HEK293T (cell line): ENCODE data around the gene CADM2.

ENCODE experiments used
- CTCF ChIA-PET: fragments of 350-600 bp; formaldehyde crosslinking; extraction: SDS; loops from one replicate; lab custom pipeline; 2021; ENCODE audit warnings: antibody characterized with exemption, inconsistent platforms; lab: Yijun Ruan, JAX
- POLR2A ChIA-PET: fragments of 350-600 bp; formaldehyde crosslinking; extraction: SDS; loops from one replicate; lab custom pipeline; 2020; ENCODE audit warnings: antibody characterized with exemption, inconsistent platforms; lab: Yijun Ruan, JAX
- DNase-seq: peaks from one replicate; pipeline ENCODE4 v3.0.0; 2012; ENCODE audit warnings: mixed read lengths; ENCODE audit errors: extremely low spot score
- ARNT ChIP-seq: fragments of 450-650 bp; IDR thresholded peaks from 2 replicates; pipeline ENCODE4 v1.6.1; 2017; ENCODE audit warnings: mild to moderate bottlenecking
- BHLHE40 ChIP-seq: fragments of 450-650 bp; IDR thresholded peaks from 2 replicates; pipeline ENCODE4 v1.6.1; 2016; ENCODE audit warnings: mild to moderate bottlenecking, moderate library complexity, borderline replicate concordance
- CTBP1 ChIP-seq: fragments of 450-650 bp; IDR thresholded peaks from 2 replicates; pipeline ENCODE4 v1.6.1; 2016; ENCODE audit warnings: borderline replicate concordance
- ELF4 ChIP-seq: fragments of 450-650 bp; IDR thresholded peaks from 2 replicates; pipeline ENCODE4 v1.6.1; 2017; ENCODE audit warnings: antibody characterized with exemption
- FOXA1 ChIP-seq: fragments of 450-650 bp; IDR thresholded peaks from 2 replicates; pipeline ENCODE4 v1.6.1; 2016; ENCODE audit warnings: mild to moderate bottlenecking
- FOXK2 ChIP-seq: fragments of 450-650 bp; IDR thresholded peaks from 2 replicates; pipeline ENCODE4 v1.6.1; 2016; ENCODE audit warnings: mild to moderate bottlenecking
- FOXM1 ChIP-seq: fragments of 450-650 bp; IDR thresholded peaks from 2 replicates; pipeline ENCODE4 v1.6.1; 2017; ENCODE audit warnings: mild to moderate bottlenecking, borderline replicate concordance
- HDGF ChIP-seq: fragments of 450-650 bp; IDR thresholded peaks from 2 replicates; pipeline ENCODE4 v1.6.1; 2017; ENCODE audit warnings: antibody characterized with exemption, borderline replicate concordance
- L3MBTL2 ChIP-seq: fragments of 450-650 bp; conservative IDR thresholded peaks from 2 replicates; pipeline ENCODE4 v1.6.1; 2016; ENCODE audit warnings: mild to moderate bottlenecking
- LEF1 ChIP-seq: fragments of 450-650 bp; IDR thresholded peaks from 2 replicates; pipeline ENCODE4 v1.6.1; 2017; ENCODE audit warnings: mild to moderate bottlenecking, borderline replicate concordance
- NFRKB ChIP-seq: fragments of 450-650 bp; IDR thresholded peaks from 2 replicates; pipeline ENCODE4 v1.6.1; 2016; ENCODE audit warnings: mild to moderate bottlenecking, moderate library complexity
- SP1 ChIP-seq: fragments of 450-650 bp; IDR thresholded peaks from 2 replicates; pipeline ENCODE4 v1.6.1; 2017
- SUZ12 ChIP-seq: fragments of 450-650 bp; IDR thresholded peaks from 2 replicates; pipeline ENCODE4 v1.6.1; 2016; ENCODE audit warnings: mild to moderate bottlenecking
- TARDBP ChIP-seq: fragments of 450-650 bp; IDR thresholded peaks from 2 replicates; pipeline ENCODE4 v1.6.1; 2016
- ZNF384 ChIP-seq: fragments of 450-650 bp; IDR thresholded peaks from 2 replicates; pipeline ENCODE4 v1.6.1; 2016
- TF ChIP-seq, protein P1 (sequence below): fragments of 450-650 bp; IDR thresholded peaks from 2 replicates; pipeline ENCODE4 v1.6.1; 2016

CADM2 gene

DNA sequence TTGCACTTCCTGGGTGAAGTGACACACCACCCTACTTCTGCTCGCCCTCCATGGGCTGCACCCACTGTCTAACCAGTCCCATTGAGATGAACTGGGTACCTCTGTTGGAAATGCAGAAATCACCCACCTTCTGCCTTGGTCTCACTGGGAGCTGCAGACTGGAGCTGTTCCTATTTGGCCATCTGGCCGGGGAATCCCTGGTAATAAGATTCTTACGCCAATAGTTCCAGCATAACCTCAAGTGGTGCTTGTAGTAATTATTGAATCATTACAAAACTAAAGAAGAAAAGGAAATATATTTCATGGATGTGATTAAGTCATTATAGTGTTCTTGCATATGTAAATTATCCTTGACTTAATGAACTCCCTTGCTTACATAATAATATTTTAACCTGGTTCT, 841.9 kb downstream of the CADM2 start:
- POLR2A ChIA-PET: no interaction called here
- CTCF ChIA-PET: no interaction called here
- TF ChIP-seq HDGF (no peak), NFRKB (no peak), ELF4 (no peak), SP1 (no peak), LEF1 (no peak), CTBP1 (no peak), ARNT (no peak), BHLHE40 (no peak), TARDBP (no peak), FOXK2 (no peak), ZNF384 (no peak), FOXA1 (no peak), FOXM1 (no peak), SUZ12 (no peak), L3MBTL2 (no peak)
- TF ChIP-seq, protein P1, sequence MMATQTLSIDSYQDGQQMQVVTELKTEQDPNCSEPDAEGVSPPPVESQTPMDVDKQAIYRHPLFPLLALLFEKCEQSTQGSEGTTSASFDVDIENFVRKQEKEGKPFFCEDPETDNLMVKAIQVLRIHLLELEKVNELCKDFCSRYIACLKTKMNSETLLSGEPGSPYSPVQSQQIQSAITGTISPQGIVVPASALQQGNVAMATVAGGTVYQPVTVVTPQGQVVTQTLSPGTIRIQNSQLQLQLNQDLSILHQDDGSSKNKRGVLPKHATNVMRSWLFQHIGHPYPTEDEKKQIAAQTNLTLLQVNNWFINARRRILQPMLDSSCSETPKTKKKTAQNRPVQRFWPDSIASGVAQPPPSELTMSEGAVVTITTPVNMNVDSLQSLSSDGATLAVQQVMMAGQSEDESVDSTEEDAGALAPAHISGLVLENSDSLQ: no peak
- DNase-seq: no peak

DNA sequence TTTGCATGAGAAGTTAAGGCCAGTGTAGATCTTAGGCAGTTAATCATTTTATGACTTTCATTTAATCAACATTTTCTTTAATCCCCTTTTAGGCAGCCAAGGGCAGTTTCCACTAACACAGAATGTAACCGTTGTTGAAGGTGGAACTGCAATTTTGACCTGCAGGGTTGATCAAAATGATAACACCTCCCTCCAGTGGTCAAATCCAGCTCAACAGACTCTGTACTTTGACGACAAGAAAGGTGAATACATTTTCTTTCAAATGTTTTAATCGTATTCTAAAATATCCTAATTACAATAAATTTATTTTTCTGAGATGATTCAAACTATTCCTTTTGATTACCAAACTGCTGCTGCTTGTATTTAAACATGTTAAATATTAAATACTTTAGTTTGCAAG, 843.2 kb downstream of the CADM2 start:
- POLR2A ChIA-PET: no interaction called here
- peak; percentile 31 for DNase-seq

DNA sequence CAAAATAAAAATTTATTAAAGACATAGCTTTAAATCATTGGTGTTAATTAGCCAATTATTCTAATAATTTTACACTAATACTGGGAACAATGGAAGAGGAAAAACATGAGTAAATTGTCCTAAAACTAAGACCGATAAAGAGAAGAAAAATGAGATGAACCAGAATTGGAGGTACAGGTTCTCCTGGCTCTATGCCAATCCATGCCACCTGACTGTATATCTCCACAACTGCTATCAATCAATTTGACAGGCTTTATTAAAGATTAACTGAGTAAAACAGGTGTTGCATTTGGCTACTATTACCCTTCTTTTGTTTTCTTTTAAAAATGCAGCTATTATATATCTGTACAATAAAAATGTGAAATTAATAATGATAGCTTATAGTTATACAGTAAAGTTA, 850.0 kb downstream of the CADM2 start:
- CTCF ChIA-PET: interaction anchor here (0.7 kb wide), 1 partner anchor 35 kb away, joined by 3 read pairs; no protein-coding TSS in a partner anchor
- no peak for DNase-seq
- POLR2A ChIA-PET: no interaction called here
- no peak for TF ChIP-seq SP1
- TF ChIP-seq, protein P1: 0 out of 2 replicates have a peak, but pooled peaks have one; percentile 20

More for the DNA sequence above, 843.2 kb downstream of the CADM2 start:
- CTCF ChIA-PET: no interaction called here
- TF ChIP-seq BHLHE40: no peak
- no peak for TF ChIP-seq HDGF
- TF ChIP-seq SP1: no peak

DNA sequence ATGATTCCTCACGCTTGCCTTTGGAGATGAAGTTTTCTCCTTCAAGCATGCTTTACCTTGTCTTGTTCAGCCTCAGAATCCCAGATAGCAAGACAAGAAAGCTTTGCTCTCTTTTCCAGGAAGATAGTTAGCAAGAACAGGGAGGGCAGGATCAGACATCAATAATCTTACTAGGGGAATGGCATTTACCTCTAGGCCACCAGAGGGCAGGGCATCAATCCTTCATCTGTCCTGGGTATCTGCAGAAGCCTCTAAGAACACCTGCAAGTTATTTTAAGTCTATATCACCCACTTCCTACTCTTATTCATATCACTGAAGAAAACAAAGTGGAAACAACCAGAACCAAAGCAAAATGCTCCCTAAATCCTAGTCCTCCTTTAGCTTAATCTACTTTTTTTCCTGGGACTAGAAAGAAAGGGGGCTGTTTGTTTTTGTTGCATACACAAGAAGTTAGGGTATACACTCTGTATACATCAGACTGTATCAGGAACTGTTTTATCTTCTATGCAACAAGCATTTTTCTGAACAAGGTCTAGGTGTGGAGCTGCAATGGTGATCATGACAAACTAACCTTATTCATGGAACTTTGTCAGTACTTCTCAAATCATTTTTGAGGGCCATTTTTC, 862.5 kb downstream of the CADM2 start:
- TF ChIP-seq TARDBP (no peak), CTBP1 (no peak), ELF4 (no peak), NFRKB (no peak), BHLHE40 (no peak), FOXK2 (no peak), SUZ12 (no peak), FOXA1 (no peak)
- TF ChIP-seq, protein P1: no peak
- ChIA-PET CTCF (interaction anchor here (0.6 to 1.2 kb wide), 2 partner anchors 9 to 273 kb away, joined by 3 read pairs; no protein-coding TSS in a partner anchor), POLR2A (no interaction called here)
- peak; percentile 49 for DNase-seq

DNA sequence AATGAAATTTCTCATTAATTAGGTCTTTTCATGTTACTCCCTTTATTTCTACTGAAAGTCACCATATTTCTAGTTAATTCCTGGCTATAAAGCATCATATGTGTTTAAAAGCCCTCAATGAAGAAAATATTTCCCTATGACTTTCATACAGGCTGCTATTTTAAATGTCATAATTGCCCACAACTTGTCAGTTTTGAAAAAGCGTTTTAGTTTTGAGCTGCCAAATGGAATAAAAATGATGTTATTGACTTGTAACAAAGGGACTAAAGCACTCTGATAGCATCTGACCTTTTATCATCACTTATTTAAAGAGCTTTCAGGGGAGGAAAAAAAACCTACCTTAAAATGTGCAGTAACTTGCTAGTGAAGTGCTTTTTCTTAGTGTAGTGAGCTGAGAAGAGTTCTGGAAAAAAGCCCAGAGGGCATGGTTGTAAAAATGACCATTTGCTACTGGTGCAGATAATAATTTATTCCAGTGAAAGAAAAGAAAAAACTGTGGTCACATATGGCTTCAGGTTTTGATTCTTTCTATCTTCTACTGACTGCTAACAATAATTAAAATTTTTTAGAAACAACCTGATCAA, 877.2 kb downstream of the CADM2 start:
- TF ChIP-seq FOXM1 (no peak), BHLHE40 (no peak), SUZ12 (no peak), SP1 (no peak), L3MBTL2 (no peak), CTBP1 (no peak), NFRKB (no peak)
- TF ChIP-seq, protein P1: no peak
- ChIA-PET CTCF (no interaction called here), POLR2A (no interaction called here)
- no peak for DNase-seq

DNA sequence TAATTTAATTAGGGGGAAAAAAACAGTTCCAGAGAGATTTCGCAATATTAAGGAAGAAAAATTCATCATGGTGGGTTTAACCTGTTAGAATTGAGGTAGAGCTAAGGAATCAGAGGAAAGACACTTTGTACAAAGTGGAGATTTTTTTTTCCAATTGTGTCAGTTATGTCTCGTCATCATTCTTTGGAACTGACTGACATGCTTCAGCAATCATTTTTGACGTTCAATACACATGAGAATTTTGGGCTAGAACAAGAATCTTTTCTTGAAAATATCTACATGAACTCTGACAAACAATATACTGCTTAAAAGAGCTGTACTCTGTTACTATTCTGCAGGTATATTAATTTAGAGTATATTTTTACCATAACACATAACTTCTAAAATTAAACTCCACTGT, 878.6 kb downstream of the CADM2 start:
- DNase-seq: no peak
- POLR2A ChIA-PET: no interaction called here
- CTCF ChIA-PET: no interaction called here
- no peak for TF ChIP-seq FOXK2
- no peak for TF ChIP-seq SP1
- no peak for TF ChIP-seq LEF1
- TF ChIP-seq SUZ12: no peak
